Retinal pigment epithelial cell (primary cell): Measurements from ENCODE around the gene PTGIR.

ENCODE experiments used
- DNase-seq: peaks from one replicate; pipeline ENCODE4 v3.0.0-alpha.2; 2010; ENCODE audit warnings: low read depth
- H3K4me3 ChIP-seq: 2 replicates; pipeline ENCODE4 v1.5.1; 2011; ENCODE audit warnings: mild to moderate bottlenecking, low read length, control low read depth, moderate library complexity
- TF ChIP-seq, protein P1 (sequence below): conservative IDR thresholded peaks from 2 replicates; pipeline ENCODE4 v1.5.1; 2011; ENCODE audit warnings: low read depth, low read length, control low read depth, inconsistent platforms

Gene PTGIR

GRCh38 chr19:46624958-46625661 lies at the start of gene PTGIR:
TSS of gene PTGIR (minus strand) at chr19:46625089. CDS start at chr19:46624225, 864 bp downstream.
- DNase-seq, result no peak
- TF ChIP-seq, protein P1, sequence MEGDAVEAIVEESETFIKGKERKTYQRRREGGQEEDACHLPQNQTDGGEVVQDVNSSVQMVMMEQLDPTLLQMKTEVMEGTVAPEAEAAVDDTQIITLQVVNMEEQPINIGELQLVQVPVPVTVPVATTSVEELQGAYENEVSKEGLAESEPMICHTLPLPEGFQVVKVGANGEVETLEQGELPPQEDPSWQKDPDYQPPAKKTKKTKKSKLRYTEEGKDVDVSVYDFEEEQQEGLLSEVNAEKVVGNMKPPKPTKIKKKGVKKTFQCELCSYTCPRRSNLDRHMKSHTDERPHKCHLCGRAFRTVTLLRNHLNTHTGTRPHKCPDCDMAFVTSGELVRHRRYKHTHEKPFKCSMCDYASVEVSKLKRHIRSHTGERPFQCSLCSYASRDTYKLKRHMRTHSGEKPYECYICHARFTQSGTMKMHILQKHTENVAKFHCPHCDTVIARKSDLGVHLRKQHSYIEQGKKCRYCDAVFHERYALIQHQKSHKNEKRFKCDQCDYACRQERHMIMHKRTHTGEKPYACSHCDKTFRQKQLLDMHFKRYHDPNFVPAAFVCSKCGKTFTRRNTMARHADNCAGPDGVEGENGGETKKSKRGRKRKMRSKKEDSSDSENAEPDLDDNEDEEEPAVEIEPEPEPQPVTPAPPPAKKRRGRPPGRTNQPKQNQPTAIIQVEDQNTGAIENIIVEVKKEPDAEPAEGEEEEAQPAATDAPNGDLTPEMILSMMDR, result peak; percentile 8
- no peak within 1 kb of the TSS for H3K4me3 ChIP-seq

- TF ChIP-seq, protein P1, result no peak
- H3K4me3 ChIP-seq, result no peak overlapping the region
- DNase-seq, result no peak
These were observed 45.9 kb upstream of the PTGIR start for GRCh38 chr19:46670813-46671212.

DNA sequence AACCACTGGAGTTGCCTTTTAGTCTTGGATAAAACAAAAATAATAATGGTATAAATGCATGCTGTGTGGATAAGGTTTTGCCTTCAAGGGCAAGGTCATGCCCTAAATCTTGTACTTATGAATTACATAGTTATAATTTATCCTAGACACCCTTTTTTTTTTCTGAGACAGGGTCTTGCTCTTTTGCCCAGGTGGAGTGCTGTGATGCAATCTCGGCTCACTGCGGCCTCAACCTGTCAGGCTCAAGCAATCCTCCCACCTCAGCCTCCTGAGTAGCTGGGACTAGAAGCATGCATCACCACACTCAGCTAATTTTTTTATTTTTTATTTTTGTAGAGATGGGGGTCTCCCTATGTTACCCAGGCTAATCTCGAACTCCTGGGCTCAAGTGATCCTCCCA lies 43.8 kb upstream of the PTGIR start:
- H3K4me3 ChIP-seq, result no peak overlapping the region
- TF ChIP-seq, protein P1, result no peak
- no peak for DNase-seq

GRCh38 chr19:46665072-46665471 lies 40.2 kb upstream of the PTGIR start:
- no peak overlapping the region for H3K4me3 ChIP-seq
- TF ChIP-seq, protein P1, result no peak
- DNase-seq, result no peak

- TF ChIP-seq, protein P1, result peak; percentile 94
- H3K4me3 ChIP-seq, result peak overlapping the region; percentile 50
- DNase-seq, result peak; percentile 47
These were observed 37.1 kb upstream of the PTGIR start for GRCh38 chr19:46661735-46662592.

DNA sequence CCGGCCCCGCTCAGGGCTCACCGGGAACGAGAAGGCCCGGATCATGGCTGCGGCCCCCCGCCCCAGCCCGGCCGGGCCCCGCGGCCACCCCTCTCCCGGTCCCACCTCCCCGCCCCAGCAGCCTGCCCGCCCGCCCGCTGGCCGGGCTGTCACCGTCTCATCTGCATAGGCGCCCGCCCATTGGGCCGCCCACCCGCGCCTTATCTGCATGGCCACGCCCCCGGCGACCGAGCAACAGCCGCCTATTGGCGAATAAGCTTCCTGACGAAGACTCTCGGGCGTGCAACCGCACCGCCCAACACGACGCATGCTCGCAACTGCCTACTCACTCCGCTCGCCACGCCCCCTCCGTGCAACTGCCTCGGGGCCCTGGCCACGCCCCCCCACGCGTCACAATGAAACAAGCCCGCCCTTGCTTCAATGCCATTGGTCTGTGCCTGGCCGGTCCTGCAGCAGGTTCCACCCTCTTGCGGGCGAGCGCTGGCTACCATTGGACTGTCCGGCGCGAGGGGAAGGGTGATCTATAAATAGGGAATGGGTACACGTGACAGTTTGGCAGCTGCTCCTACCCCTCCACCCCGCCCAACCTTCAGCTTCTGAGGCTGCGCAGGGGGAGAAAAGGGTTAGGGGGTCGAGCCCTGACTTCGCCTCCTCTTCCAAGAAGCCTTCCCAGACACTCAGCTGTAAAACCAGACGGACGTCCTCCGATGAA lies 36.3 kb upstream of the PTGIR start, which contains the start of gene DACT3:
DACT3 (minus strand) TSS at position 163 of the 712 bp plus-strand sequence; CDS start at position 45, 118 bp downstream.
- DNase-seq, result peak; percentile 97
- TF ChIP-seq, protein P1, result no peak
- H3K4me3 ChIP-seq, result peak within 1 kb of the TSS; percentile 50
